HepG2 (cell line): Measurements from ENCODE around the gene TXNRD2. TPM values are rescaled to one million over a fixed set of nuclear protein-coding genes. Genes with fewer than 3 reads are reported as not detected.

Source experiments
- CHCHD3 ChIP-seq: sonication (generic); formaldehyde crosslinking; IDR thresholded peaks from 2 replicates; pipeline ENCODE4 v1.8.0; 2022; ENCODE audit warnings: mild to moderate bottlenecking, missing genetic modification reagents, moderate library complexity
- EHMT2 ChIP-seq: fragments of 200-600 bp; sonication (generic); IDR thresholded peaks from 2 replicates; pipeline ENCODE4 v1.7.0; 2017; ENCODE audit warnings: antibody characterized with exemption, low read depth, low read length, borderline replicate concordance
- ETV6 ChIP-seq: sonication (generic); formaldehyde crosslinking; conservative IDR thresholded peaks from 2 replicates; pipeline ENCODE4 v1.4.0; 2020; ENCODE audit warnings: missing genetic modification reagents
- HCFC1 ChIP-seq: fragments of 150-350 bp; IDR thresholded peaks from 2 replicates; pipeline ENCODE4 v1.6.1; 2014; ENCODE audit warnings: low read depth, low read length
- KLF12 ChIP-seq: sonication (generic); formaldehyde crosslinking; IDR thresholded peaks from 2 replicates; pipeline ENCODE4 v1.4.0; 2020; ENCODE audit warnings: missing genetic modification reagents, borderline replicate concordance
- NFE2 ChIP-seq: sonication (generic); formaldehyde crosslinking; IDR thresholded peaks from 2 replicates; pipeline ENCODE4 v1.4.0; 2020; ENCODE audit warnings: missing genetic modification reagents
- ZNF124 ChIP-seq: sonication (generic); formaldehyde crosslinking; IDR thresholded peaks from 2 replicates; pipeline ENCODE4 v1.4.0; 2020; ENCODE audit warnings: missing genetic modification reagents
- ZNF138 ChIP-seq: sonication (generic); formaldehyde crosslinking; IDR thresholded peaks from 2 replicates; pipeline ENCODE4 v1.5.0; 2020; ENCODE audit warnings: mild to moderate bottlenecking, low read depth, missing genetic modification reagents
- ZNF446 ChIP-seq: sonication (generic); formaldehyde crosslinking; IDR thresholded peaks from 2 replicates; pipeline ENCODE4 v1.5.0; 2020; ENCODE audit warnings: mild to moderate bottlenecking, missing genetic modification reagents
- ZNF703 ChIP-seq: sonication (generic); formaldehyde crosslinking; IDR thresholded peaks from 2 replicates; pipeline ENCODE4 v1.5.1; 2020; ENCODE audit warnings: missing genetic modification reagents, mild to moderate bottlenecking, moderate library complexity, borderline replicate concordance
- ZNF776 ChIP-seq: sonication (generic); formaldehyde crosslinking; IDR thresholded peaks from 2 replicates; pipeline ENCODE4 v1.4.0; 2020; ENCODE audit warnings: mild to moderate bottlenecking, missing genetic modification reagents
- polyA plus RNA-seq, 8 experiments: library from polyadenylated mRNA; depleted of rRNA in 3 of 8; stranded (reverse) in 7 of 8; unstranded in 1 of 8; fragments of >200 nt; fragmentation: Illumina TruSeq in 4 of 8; extraction: Trizol in 4 of 8; gene quantifications; 2 replicates each; pipeline versions ENCODE4 v1.2.1 to v1.2.3, GENCODE V29; 2011 to 2016; ENCODE audit warnings: low read depth in 4 of 8, missing spikeins in 1 of 8, mixed read lengths in 1 of 8; ENCODE audit not compliant: insufficient read depth in 1 of 8
- total RNA-seq, 5 experiments: library from RNA; depleted of rRNA; stranded (reverse); fragments of >200 nt; fragmentation: Illumina TruSeq; extraction: Trizol; gene quantifications; 2 replicates each; pipeline ENCODE4 v1.2.3, GENCODE V29; 2016; ENCODE audit warnings: low read depth in 1 of 5
- TF ChIP-seq, protein P1 (sequence below): sonication (generic); formaldehyde crosslinking; conservative IDR thresholded peaks from 2 replicates; pipeline ENCODE4 v1.8.0; 2022; ENCODE audit warnings: mild to moderate bottlenecking, moderate library complexity, missing genetic modification reagents
- TF ChIP-seq, protein P2 (sequence below): sonication (generic); formaldehyde crosslinking; IDR thresholded peaks from 2 replicates; pipeline ENCODE4 v1.5.0; 2020; ENCODE audit warnings: missing genetic modification reagents
- TF ChIP-seq, protein P3 (sequence below): conservative IDR thresholded peaks from 2 replicates; pipeline ENCODE4 v1.6.1; 2018; ENCODE audit warnings: missing genetic modification reagents
- TF ChIP-seq, protein P4 (sequence below): sonication (generic); formaldehyde crosslinking; IDR thresholded peaks from 2 replicates; pipeline ENCODE4 v1.4.0; 2020; ENCODE audit warnings: missing genetic modification reagents, borderline replicate concordance
- TF ChIP-seq, protein P5 (sequence below): sonication (generic); formaldehyde crosslinking; IDR thresholded peaks from 2 replicates; pipeline ENCODE4 v1.4.0; 2020; ENCODE audit warnings: missing genetic modification reagents, borderline replicate concordance
- TF ChIP-seq, protein P6 (sequence below): sonication (generic); formaldehyde crosslinking; IDR thresholded peaks from 2 replicates; pipeline ENCODE4 v1.8.0; 2022; ENCODE audit warnings: missing genetic modification reagents, mild to moderate bottlenecking, inconsistent platforms, borderline replicate concordance

The TXNRD2 gene
- total and polyA plus RNA-seq, 2 of the 13 experiments (the other 11 are each of a cell fraction or from before 2014, with no cell fraction given), result 17.5 to 18.6 TPM

DNA sequence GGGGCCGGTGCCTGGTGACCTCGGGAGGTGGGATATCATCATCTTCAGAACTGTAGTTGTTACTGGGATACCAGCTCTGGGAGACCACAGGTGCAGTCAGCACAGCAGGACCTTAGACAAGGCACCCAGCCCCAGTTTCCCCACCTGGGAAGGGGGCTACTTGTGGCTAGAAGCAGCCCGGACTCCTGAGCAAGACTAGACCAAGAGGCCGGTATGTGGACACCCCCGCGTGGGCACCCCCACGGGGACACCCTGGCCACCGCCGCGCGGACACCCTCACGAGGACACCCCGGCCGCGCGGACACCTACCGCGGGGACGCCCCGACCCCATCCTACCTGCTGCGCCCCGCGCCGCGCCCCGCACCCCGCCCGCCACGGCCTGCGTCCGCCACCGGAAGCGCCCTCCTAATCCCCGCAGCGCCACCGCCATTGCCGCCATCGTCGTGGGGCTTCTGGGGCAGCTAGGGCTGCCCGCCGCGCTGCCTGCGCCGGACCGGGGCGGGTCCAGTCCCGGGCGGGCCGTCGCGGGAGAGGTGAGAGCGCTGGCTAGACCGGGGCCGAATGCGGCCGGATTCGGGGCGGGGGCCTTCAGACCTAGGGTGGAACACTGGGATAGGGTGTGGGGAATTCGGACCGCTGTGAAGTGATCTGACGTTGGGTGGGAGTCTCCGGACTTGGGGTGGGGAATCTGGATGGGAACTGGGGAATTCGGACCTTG, at the start of gene TXNRD2, which contains the start of gene COMT (continued):
- TF ChIP-seq, protein P1, sequence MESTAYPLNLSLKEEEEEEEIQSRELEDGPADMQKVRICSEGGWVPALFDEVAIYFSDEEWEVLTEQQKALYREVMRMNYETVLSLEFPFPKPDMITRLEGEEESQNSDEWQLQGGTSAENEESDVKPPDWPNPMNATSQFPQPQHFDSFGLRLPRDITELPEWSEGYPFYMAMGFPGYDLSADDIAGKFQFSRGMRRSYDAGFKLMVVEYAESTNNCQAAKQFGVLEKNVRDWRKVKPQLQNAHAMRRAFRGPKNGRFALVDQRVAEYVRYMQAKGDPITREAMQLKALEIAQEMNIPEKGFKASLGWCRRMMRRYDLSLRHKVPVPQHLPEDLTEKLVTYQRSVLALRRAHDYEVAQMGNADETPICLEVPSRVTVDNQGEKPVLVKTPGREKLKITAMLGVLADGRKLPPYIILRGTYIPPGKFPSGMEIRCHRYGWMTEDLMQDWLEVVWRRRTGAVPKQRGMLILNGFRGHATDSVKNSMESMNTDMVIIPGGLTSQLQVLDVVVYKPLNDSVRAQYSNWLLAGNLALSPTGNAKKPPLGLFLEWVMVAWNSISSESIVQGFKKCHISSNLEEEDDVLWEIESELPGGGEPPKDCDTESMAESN (CRISPR knock-in tag), result peak; percentile 70; the same call in 1 of the 2 replicates
- TF ChIP-seq, protein P2, sequence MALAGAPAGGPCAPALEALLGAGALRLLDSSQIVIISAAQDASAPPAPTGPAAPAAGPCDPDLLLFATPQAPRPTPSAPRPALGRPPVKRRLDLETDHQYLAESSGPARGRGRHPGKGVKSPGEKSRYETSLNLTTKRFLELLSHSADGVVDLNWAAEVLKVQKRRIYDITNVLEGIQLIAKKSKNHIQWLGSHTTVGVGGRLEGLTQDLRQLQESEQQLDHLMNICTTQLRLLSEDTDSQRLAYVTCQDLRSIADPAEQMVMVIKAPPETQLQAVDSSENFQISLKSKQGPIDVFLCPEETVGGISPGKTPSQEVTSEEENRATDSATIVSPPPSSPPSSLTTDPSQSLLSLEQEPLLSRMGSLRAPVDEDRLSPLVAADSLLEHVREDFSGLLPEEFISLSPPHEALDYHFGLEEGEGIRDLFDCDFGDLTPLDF, result no peak
- TF ChIP-seq ZNF124 (CRISPR knock-in tag) (no peak), ZNF138 (CRISPR knock-in tag) (peak; percentile 67; the same call in 1 of the 2 replicates), ZNF776 (CRISPR knock-in tag) (0 out of 2 replicates have a peak, but pooled peaks have one; percentile 48), KLF12 (CRISPR knock-in tag) (no peak), CHCHD3 (no peak), HCFC1 (no peak; the same call in 1 of the 2 replicates), ZNF703 (no peak), NFE2 (CRISPR knock-in tag) (no peak), ZNF446 (CRISPR knock-in tag) (no peak), EHMT2 (no peak), ETV6 (CRISPR knock-in tag) (no peak)
- TF ChIP-seq, protein P3, sequence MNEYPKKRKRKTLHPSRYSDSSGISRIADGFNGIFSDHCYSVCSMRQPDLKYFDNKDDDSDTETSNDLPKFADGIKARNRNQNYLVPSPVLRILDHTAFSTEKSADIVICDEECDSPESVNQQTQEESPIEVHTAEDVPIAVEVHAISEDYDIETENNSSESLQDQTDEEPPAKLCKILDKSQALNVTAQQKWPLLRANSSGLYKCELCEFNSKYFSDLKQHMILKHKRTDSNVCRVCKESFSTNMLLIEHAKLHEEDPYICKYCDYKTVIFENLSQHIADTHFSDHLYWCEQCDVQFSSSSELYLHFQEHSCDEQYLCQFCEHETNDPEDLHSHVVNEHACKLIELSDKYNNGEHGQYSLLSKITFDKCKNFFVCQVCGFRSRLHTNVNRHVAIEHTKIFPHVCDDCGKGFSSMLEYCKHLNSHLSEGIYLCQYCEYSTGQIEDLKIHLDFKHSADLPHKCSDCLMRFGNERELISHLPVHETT (CRISPR knock-in tag), result peak; percentile 78; the same call in 1 of the 2 replicates
- TF ChIP-seq, protein P4, sequence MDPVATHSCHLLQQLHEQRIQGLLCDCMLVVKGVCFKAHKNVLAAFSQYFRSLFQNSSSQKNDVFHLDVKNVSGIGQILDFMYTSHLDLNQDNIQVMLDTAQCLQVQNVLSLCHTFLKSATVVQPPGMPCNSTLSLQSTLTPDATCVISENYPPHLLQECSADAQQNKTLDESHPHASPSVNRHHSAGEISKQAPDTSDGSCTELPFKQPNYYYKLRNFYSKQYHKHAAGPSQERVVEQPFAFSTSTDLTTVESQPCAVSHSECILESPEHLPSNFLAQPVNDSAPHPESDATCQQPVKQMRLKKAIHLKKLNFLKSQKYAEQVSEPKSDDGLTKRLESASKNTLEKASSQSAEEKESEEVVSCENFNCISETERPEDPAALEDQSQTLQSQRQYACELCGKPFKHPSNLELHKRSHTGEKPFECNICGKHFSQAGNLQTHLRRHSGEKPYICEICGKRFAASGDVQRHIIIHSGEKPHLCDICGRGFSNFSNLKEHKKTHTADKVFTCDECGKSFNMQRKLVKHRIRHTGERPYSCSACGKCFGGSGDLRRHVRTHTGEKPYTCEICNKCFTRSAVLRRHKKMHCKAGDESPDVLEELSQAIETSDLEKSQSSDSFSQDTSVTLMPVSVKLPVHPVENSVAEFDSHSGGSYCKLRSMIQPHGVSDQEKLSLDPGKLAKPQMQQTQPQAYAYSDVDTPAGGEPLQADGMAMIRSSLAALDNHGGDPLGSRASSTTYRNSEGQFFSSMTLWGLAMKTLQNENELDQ (CRISPR knock-in tag), result no peak
- TF ChIP-seq, protein P5, sequence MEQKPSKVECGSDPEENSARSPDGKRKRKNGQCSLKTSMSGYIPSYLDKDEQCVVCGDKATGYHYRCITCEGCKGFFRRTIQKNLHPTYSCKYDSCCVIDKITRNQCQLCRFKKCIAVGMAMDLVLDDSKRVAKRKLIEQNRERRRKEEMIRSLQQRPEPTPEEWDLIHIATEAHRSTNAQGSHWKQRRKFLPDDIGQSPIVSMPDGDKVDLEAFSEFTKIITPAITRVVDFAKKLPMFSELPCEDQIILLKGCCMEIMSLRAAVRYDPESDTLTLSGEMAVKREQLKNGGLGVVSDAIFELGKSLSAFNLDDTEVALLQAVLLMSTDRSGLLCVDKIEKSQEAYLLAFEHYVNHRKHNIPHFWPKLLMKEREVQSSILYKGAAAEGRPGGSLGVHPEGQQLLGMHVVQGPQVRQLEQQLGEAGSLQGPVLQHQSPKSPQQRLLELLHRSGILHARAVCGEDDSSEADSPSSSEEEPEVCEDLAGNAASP (CRISPR knock-in tag), result no peak
- TF ChIP-seq, protein P6, sequence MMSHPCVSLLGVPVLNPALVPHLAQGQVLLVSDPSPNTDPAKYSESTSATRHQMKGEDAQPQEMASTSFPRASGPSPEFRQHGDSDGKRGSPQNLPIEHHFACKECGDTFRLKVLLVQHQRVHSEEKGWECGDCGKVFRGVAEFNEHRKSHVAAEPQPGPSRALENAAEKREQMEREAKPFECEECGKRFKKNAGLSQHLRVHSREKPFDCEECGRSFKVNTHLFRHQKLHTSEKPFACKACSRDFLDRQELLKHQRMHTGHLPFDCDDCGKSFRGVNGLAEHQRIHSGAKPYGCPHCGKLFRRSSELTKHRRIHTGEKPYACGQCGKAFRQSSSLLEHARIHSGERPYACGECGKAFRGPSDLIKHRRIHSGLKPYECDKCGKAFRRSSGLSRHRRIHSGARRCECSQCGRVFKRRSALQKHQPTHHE (CRISPR knock-in tag), result no peak
